Liver (tissue), 9 donors: ENCODE measurements around the gene TLR5. TPM values are rescaled to one million over a fixed set of nuclear protein-coding genes. Genes with fewer than 3 reads are reported as not detected.

Experiments used
- DNase-seq: peaks from one replicate; pipeline ENCODE4 v3.0.0-alpha.2; 2017; ENCODE audit warnings: low spot score
- H3K27ac ChIP-seq, 2 donors: one replicate each; pipeline ENCODE4 v1.7.0; 2013; ENCODE audit warnings: inconsistent platforms in 2 of 2, low read length in 2 of 2, control low read depth in 1 of 2, low read depth in 1 of 2, mild to moderate bottlenecking in 1 of 2
- H3K27me3 ChIP-seq, 4 donors: one replicate each; pipeline versions ENCODE4 v1.6.1 to v1.7.0; 2013; ENCODE audit warnings: low read length in 3 of 4, inconsistent platforms in 1 of 4, mild to moderate bottlenecking in 1 of 4, moderate library complexity in 1 of 4; ENCODE audit not compliant: control insufficient read depth in 4 of 4, insufficient read depth in 4 of 4
- H3K36me3 ChIP-seq, 4 donors: one replicate each; pipeline versions ENCODE4 v1.6.1 to v1.7.0; 2013; ENCODE audit warnings: low read length in 3 of 4, mild to moderate bottlenecking in 3 of 4, low read depth in 1 of 4, moderate library complexity in 1 of 4; ENCODE audit not compliant: control insufficient read depth in 4 of 4, insufficient read depth in 3 of 4
- H3K4me1 ChIP-seq, 4 donors: one replicate each; pipeline versions ENCODE4 v1.6.1 to v1.7.0; 2013; ENCODE audit warnings: low read length in 3 of 4, mild to moderate bottlenecking in 3 of 4, moderate library complexity in 1 of 4; ENCODE audit not compliant: control insufficient read depth in 4 of 4, insufficient read depth in 4 of 4
- H3K4me3 ChIP-seq, 3 donors: one replicate each; pipeline versions ENCODE4 v1.6.1 to v1.7.0; 2013; ENCODE audit warnings: low read length in 3 of 3, control low read depth in 1 of 3, low read depth in 1 of 3, mild to moderate bottlenecking in 1 of 3
- H3K9ac ChIP-seq, 2 donors: one replicate each; pipeline ENCODE4 v1.7.0; 2013; ENCODE audit warnings: low read length in 2 of 2, mild to moderate bottlenecking in 2 of 2, moderate library complexity in 2 of 2, control low read depth in 1 of 2, low read depth in 1 of 2
- H3K9me3 ChIP-seq, 4 donors: one replicate each; pipeline versions ENCODE4 v1.6.1 to v1.7.0; 2013; ENCODE audit warnings: low read length in 3 of 4; ENCODE audit not compliant: control insufficient read depth in 4 of 4
- ATF3 ChIP-seq: IDR thresholded peaks from 2 replicates; pipeline ENCODE4 v1.6.1; 2016; ENCODE audit warnings: antibody characterized with exemption
- CTCF ChIP-seq: fragments of 150-350 bp; IDR thresholded peaks from 2 replicates; pipeline ENCODE4 v1.5.1; 2017; ENCODE audit warnings: improper control_type of control experiment, low read depth, low read length; ENCODE audit not compliant: missing input control
- EGR1 ChIP-seq, 2 donors: IDR thresholded peaks; 2 replicates each; pipeline ENCODE4 v1.6.1; 2016 to 2018; ENCODE audit warnings: antibody characterized with exemption in 2 of 2, low read depth in 2 of 2
- FOXA1 ChIP-seq: IDR thresholded peaks from 2 replicates; pipeline ENCODE4 v1.6.1; 2016; ENCODE audit warnings: antibody characterized with exemption
- FOXA2 ChIP-seq: IDR thresholded peaks from 2 replicates; pipeline ENCODE4 v1.6.1; 2016; ENCODE audit warnings: antibody characterized with exemption
- GABPA ChIP-seq, 2 donors: IDR thresholded peaks in 1 of 2; conservative IDR thresholded peaks in 1 of 2; 2 replicates each; pipeline ENCODE4 v1.6.1; 2016; ENCODE audit warnings: antibody characterized with exemption in 2 of 2, mild to moderate bottlenecking in 1 of 2, moderate library complexity in 1 of 2
- HNF4A ChIP-seq, 2 donors: conservative IDR thresholded peaks; 2 replicates each; pipeline ENCODE4 v1.6.1; 2016; ENCODE audit warnings: antibody characterized with exemption in 2 of 2, mild to moderate bottlenecking in 2 of 2
- HNF4G ChIP-seq: IDR thresholded peaks from 2 replicates; pipeline ENCODE4 v1.6.1; 2016; ENCODE audit warnings: antibody characterized with exemption
- JUND ChIP-seq, 2 donors: IDR thresholded peaks; 2 replicates each; pipeline ENCODE4 v1.6.1; 2016; ENCODE audit warnings: antibody characterized with exemption in 2 of 2
- MAX ChIP-seq: IDR thresholded peaks from 2 replicates; pipeline ENCODE4 v1.6.1; 2016; ENCODE audit warnings: antibody characterized with exemption
- NR2F2 ChIP-seq: IDR thresholded peaks from 2 replicates; pipeline ENCODE4 v1.6.1; 2016; ENCODE audit warnings: antibody characterized with exemption
- RAD21 ChIP-seq, 2 donors: IDR thresholded peaks; 2 replicates each; pipeline ENCODE4 v1.6.1; 2016; ENCODE audit warnings: antibody characterized with exemption in 2 of 2, mild to moderate bottlenecking in 2 of 2
- RXRA ChIP-seq, 2 donors: IDR thresholded peaks; 2 replicates each; pipeline ENCODE4 v1.6.1; 2017 to 2018; ENCODE audit warnings: antibody characterized with exemption in 2 of 2, mild to moderate bottlenecking in 1 of 2
- SP1 ChIP-seq: IDR thresholded peaks from 2 replicates; pipeline ENCODE4 v1.6.1; 2018; ENCODE audit warnings: antibody characterized with exemption, mild to moderate bottlenecking
- TAF1 ChIP-seq: conservative IDR thresholded peaks from 2 replicates; pipeline ENCODE4 v1.6.1; 2016; ENCODE audit warnings: antibody characterized with exemption, mild to moderate bottlenecking
- YY1 ChIP-seq: IDR thresholded peaks from 2 replicates; pipeline ENCODE4 v1.6.1; 2016; ENCODE audit warnings: antibody characterized with exemption, mild to moderate bottlenecking
- ZBTB33 ChIP-seq: IDR thresholded peaks from 2 replicates; pipeline ENCODE4 v1.6.1; 2016; ENCODE audit warnings: antibody characterized with exemption
- WGBS: extraction: QIAGEN DNeasy Blood & Tissue Kit; methylation state at CpG from one replicate; pipeline ENCODE4 v1.1.7; 2013; 5-methylcytosine and 5-hydroxymethylcytosine counted together
- polyA plus RNA-seq, 2 donors: library from polyadenylated mRNA; stranded (reverse) in 1 of 2; unstranded in 1 of 2; fragments of 200-250 nt in 1 of 2; fragments of >200 nt in 1 of 2; fragmentation: Nextera tagmentation in 1 of 2; extraction: Ambion mirVana in 1 of 2; gene quantifications; one replicate each; pipeline versions ENCODE4 v1.2.1 to v1.2.3, GENCODE V29; 2013 to 2015
- total RNA-seq, 2 donors: library from RNA; depleted of rRNA; stranded (reverse); fragments of >200 nt; gene quantifications; one replicate each; pipeline ENCODE4 v1.2.3, GENCODE V29; 2014
- TF ChIP-seq, protein P1 (sequence below): IDR thresholded peaks from 2 replicates; pipeline ENCODE4 v1.6.1; 2016; ENCODE audit warnings: antibody characterized with exemption, mild to moderate bottlenecking
- donor health status: healthy.
- donor health status: healthy.
- donor health status: healthy.
- donor health status: healthy.
- donor health status: healthy.

TLR5 gene
- total and polyA plus RNA-seq, 4 donors = 0.93 to 2.4 (median 1.5) TPM

DNA sequence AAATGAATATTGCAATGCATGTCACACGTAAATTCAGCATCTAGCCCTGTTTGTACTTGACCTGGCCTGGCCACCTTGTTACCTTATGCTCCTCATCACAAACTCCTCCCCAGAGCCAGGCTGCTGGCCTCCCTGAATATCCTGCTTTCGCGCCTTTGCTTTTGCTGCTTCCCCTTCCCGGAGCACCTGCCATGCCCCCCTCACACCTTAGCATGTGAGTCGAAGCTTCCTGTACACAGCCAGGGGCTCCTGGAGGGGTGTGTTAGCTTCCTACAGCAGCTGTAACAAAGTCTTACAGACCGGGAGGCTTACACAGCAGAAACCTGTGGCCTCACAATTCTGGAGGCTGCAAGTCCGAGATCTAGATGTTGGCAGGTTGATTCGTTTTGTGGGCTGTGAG, 60.1 kb downstream of the TLR5 start:
- peaks cover 2 to 18% (median 7%) of the 10 kb centered on the region in 4 donors for H3K4me1 ChIP-seq
- TF ChIP-seq HNF4G = no peak
- H3K27ac ChIP-seq = no peak overlapping the region
- no peak overlapping the region for H3K9ac ChIP-seq
- H3K9me3 ChIP-seq = no peaks in the 10 kb centered on the region
- 88% methylated on average over 8 of the region's 8 CpGs for WGBS
- DNase-seq = no peak
- H3K27me3 ChIP-seq = no peaks in the 10 kb centered on the region
- no peak overlapping the region for H3K4me3 ChIP-seq
- H3K36me3 ChIP-seq = no peaks in the 10 kb centered on the region

GRCh38 chr1:223081181-223081994, 61.7 kb downstream of the TLR5 start:
- Histone ChIP-seq H3K4me3 (peak overlapping the region in 2 of 3 donors; percentile 8 to 27), H3K27me3 (no peaks in the 10 kb centered on the region), H3K27ac (peak overlapping the region; percentile 74 to 79), H3K9ac (peak overlapping the region; percentile 45 to 77), H3K36me3 (no peaks in the 10 kb centered on the region), H3K9me3 (no peaks in the 10 kb centered on the region), H3K4me1 (peaks cover 2 to 18% (median 7%) of the 10 kb centered on the region in 4 donors)
- 4% methylated on average over 33 of the region's 33 CpGs for WGBS
- peak; percentile 76 for DNase-seq
- TF ChIP-seq RAD21 (IDR thresholded peaks at IDR 0.05) = peak; percentile 99
- TF ChIP-seq RXRA (IDR thresholded peaks at IDR 0.05) = peak; percentile 60 to 81
- TF ChIP-seq ATF3 = no peak
- peak; percentile 56 for TF ChIP-seq SP1
- TF ChIP-seq HNF4G = peak; percentile 28
- peak; percentile 77 for TF ChIP-seq FOXA1
- TF ChIP-seq, protein P1, sequence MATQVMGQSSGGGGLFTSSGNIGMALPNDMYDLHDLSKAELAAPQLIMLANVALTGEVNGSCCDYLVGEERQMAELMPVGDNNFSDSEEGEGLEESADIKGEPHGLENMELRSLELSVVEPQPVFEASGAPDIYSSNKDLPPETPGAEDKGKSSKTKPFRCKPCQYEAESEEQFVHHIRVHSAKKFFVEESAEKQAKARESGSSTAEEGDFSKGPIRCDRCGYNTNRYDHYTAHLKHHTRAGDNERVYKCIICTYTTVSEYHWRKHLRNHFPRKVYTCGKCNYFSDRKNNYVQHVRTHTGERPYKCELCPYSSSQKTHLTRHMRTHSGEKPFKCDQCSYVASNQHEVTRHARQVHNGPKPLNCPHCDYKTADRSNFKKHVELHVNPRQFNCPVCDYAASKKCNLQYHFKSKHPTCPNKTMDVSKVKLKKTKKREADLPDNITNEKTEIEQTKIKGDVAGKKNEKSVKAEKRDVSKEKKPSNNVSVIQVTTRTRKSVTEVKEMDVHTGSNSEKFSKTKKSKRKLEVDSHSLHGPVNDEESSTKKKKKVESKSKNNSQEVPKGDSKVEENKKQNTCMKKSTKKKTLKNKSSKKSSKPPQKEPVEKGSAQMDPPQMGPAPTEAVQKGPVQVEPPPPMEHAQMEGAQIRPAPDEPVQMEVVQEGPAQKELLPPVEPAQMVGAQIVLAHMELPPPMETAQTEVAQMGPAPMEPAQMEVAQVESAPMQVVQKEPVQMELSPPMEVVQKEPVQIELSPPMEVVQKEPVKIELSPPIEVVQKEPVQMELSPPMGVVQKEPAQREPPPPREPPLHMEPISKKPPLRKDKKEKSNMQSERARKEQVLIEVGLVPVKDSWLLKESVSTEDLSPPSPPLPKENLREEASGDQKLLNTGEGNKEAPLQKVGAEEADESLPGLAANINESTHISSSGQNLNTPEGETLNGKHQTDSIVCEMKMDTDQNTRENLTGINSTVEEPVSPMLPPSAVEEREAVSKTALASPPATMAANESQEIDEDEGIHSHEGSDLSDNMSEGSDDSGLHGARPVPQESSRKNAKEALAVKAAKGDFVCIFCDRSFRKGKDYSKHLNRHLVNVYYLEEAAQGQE = peak; percentile 70
- TF ChIP-seq TAF1 = no peak
- TF ChIP-seq GABPA (IDR thresholded peaks at IDR 0.05 in 1 of 2, conservative IDR thresholded peaks at IDR 0.05 in 1 of 2) = no peak
- no peak for TF ChIP-seq EGR1 (IDR thresholded peaks at IDR 0.05; ENCODE audit: low read depth in 2 of 2)
- TF ChIP-seq HNF4A (conservative IDR thresholded peaks at IDR 0.05) = peak; percentile 47 to 58
- TF ChIP-seq JUND (IDR thresholded peaks at IDR 0.05) = peak in 1 of 2 donors; percentile 56
- TF ChIP-seq ZBTB33 = no peak
- TF ChIP-seq CTCF = peak; percentile 97
- peak; percentile 56 for TF ChIP-seq MAX
- no peak for TF ChIP-seq NR2F2
- peak; percentile 65 for TF ChIP-seq YY1
- peak; percentile 79 for TF ChIP-seq FOXA2
